Heart right ventricle (tissue), 16 donors: ENCODE measurements around the gene IL20RA. TPM values are rescaled to one million over a fixed set of nuclear protein-coding genes. Genes with fewer than 3 reads are reported as not detected.
A peak's percentile ranks its signal among the peaks of the same experiment; 100 is the strongest.
"Not testable (repeated sequence)": the region's sequence is repeated elsewhere in the genome, so short reads cannot be mapped to it uniquely, and the experiment has no call there.

Experiments used
- ATAC-seq, 8 donors: fragments of 200-7000 bp; cut with Tn5 transposase; one replicate each; pipeline ENCODE4 v1.9.1; 2020; ENCODE audit warnings: mild to moderate bottlenecking in 8 of 8, moderate library complexity in 8 of 8, moderate number of reproducible peaks in 1 of 8
- DNase-seq, 2 donors: peaks; one replicate each; pipeline ENCODE4 v3.0.0-alpha.2; 2020
- H3K27ac ChIP-seq, 10 donors: fragments of 200-600 bp; sonication (generic) in 2 of 10; one replicate each; pipeline versions ENCODE4 v1.5.0 to v1.8.0; 2020 to 2022; ENCODE audit warnings: mild to moderate bottlenecking in 3 of 10
- H3K27me3 ChIP-seq, 7 donors: fragments of 200-600 bp; one replicate each; pipeline ENCODE4 v1.8.0; 2021 to 2022; ENCODE audit warnings: mild to moderate bottlenecking in 2 of 7
- H3K36me3 ChIP-seq, 9 donors: fragments of 200-600 bp; sonication (generic) in 1 of 9; one replicate each; pipeline versions ENCODE4 v1.5.0 to v1.8.0; 2020 to 2022; ENCODE audit warnings: mild to moderate bottlenecking in 2 of 9
- H3K4me1 ChIP-seq, 9 donors: fragments of 200-600 bp; sonication (generic) in 1 of 9; one replicate each; pipeline versions ENCODE4 v1.5.0 to v1.8.0; 2020 to 2022; ENCODE audit warnings: mild to moderate bottlenecking in 4 of 9
- H3K4me3 ChIP-seq, 10 donors: fragments of 200-600 bp; sonication (generic) in 2 of 10; one replicate each; pipeline versions ENCODE4 v1.5.0 to v1.8.0; 2020 to 2022; ENCODE audit warnings: mild to moderate bottlenecking in 7 of 10, moderate library complexity in 2 of 10
- H3K9me3 ChIP-seq, 11 donors: fragments of 200-600 bp in 10 of 11; sonication (generic) in 2 of 11; one replicate each; pipeline versions ENCODE4 v1.5.0 to v1.8.0; 2013 to 2022; ENCODE audit warnings: mild to moderate bottlenecking in 2 of 11, control low read depth in 1 of 11, moderate library complexity in 1 of 11
- CTCF ChIP-seq, 9 donors: fragments of 200-600 bp; sonication (generic) in 2 of 9; IDR thresholded peaks; one replicate each; pipeline versions ENCODE4 v1.5.0 to v1.8.0; 2021 to 2022; ENCODE audit warnings: antibody characterized with exemption in 9 of 9, mild to moderate bottlenecking in 5 of 9, moderate library complexity in 1 of 9
- WGBS, 2 donors: extraction: QIAGEN DNeasy Blood & Tissue Kit; methylation state at CpG; one replicate each; pipeline ENCODE4 v1.1.7; 2013; ENCODE audit warnings: inconsistent platforms in 1 of 2; 5-methylcytosine and 5-hydroxymethylcytosine counted together
- intact Hi-C, 10 donors: fragments of 100-400 bp; cut with DNase I; formaldehyde crosslinking; loops; one replicate each; pipeline versions ENCODE4 v1.11.1 to v1.14.2; 2022
- polyA plus RNA-seq, 2 donors: library from polyadenylated mRNA; stranded (reverse); fragments of 200-250 nt; gene quantifications; one replicate each; pipeline ENCODE4 v1.2.3, GENCODE V29; 2013
- total RNA-seq, 10 donors: library from RNA; stranded (reverse); fragmentation: NEBNext Ultra II Directional in 3 of 10; extraction: Animal tissue kit (Norgen Biotek cat#: 25700) in 3 of 10; gene quantifications; one replicate each; pipeline versions ENCODE4 v1.2.1 to v1.2.4, GENCODE V29; 2021 to 2023
- donor health status: Arrhythmogenic right ventricular cardiomyopathy.
- donor health status: ischemic (EF 13 %, LVEDD 7.1; RV severe dilation, severe dysfunction).
- donor health status: healthy with polysubstance abuse.
- donor health status: DM: no; HTN: yes; CAD: no.
- donor health status: DM: no; HTN: no; CAD: no.
- donor health status: ischemic (EF 25% LVEDD 6.9; RV normal size, moderate dysfunction).
- donor health status: ischemic (EF 25% LVEDD 5.7; RV mildly dilated, moderate dysfunction).
- donor health status: healthy.
- donor health status: DM: yes; HTN: yes; CAD: no.
- donor health status: Ischemic cardiomyopathy.
- donor health status: ischemic (EF 35%, LVEDD 5.7; RV mildly dilated, moderate dysfunction).
- donor health status: nonischemic (EF 11% LVEDD 7.7; RV severe dilation, severe dysfunction).
- donor health status: DM: yes; HTN: yes; CAD: no.
- donor health status: PGD.
- donor health status: ischemic (EF 29% LVEDD 5.4; RV normal size, mild dysfunction).
- donor health status: nonischemic (EF 23%, LVEDD 6.1; RV moderate dilation, normal function).

Gene IL20RA
- total and polyA plus RNA-seq, 12 donors = 0.28 to 15.4 (median 2.1) TPM

- Histone ChIP-seq H3K36me3 (no peaks in the 10 kb centered on the region), H3K9me3 (no peaks in the 10 kb centered on the region), H3K4me3 (no peak overlapping the region), H3K27me3 (peaks cover 0 to 9% (median 0%) of the 10 kb centered on the region in 7 donors), H3K4me1 (no peaks in the 10 kb centered on the region), H3K27ac (no peak overlapping the region)
- 91 to 92% methylated on average over 3 of the region's 3 CpGs for WGBS, 2 donors
- no peak for TF ChIP-seq CTCF (IDR thresholded peaks at IDR 0.05)
- ATAC-seq (no peak), DNase-seq (no peak)
- intact Hi-C loops = no loop called here
Observed at GRCh38 chr6:136975089-136975715, 69.6 kb downstream of the IL20RA start.

DNA sequence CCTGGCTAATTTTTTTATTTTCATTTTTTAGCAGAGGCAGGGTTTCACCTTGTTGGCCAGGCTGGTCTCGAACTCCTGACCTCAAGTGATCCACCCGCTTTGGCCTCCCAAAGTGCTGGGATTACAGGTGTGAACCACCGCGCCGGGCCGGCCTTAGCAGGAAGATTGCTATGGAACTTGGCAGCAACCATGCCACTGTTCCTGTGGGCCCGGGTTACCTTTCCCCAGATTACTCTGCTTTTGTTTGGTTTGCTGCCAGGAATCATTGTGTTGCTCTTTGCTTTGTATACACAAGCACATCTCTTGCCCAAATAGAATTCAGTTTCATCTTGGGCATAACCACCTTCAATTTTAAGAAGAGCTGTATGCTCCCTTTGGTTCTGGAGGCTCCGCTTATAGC lies 71.0 kb downstream of the IL20RA start:
- peak overlapping the region in 1 of 10 donors; percentile 35 for H3K27ac ChIP-seq
- H3K4me3 ChIP-seq, DNase-seq, H3K27me3 ChIP-seq, H3K9me3 ChIP-seq, H3K36me3 ChIP-seq, ATAC-seq, H3K4me1 ChIP-seq, intact Hi-C loops: not testable (repeated sequence)
- WGBS, 2 donors = 76 to 79% methylated on average over 8 of the region's 8 CpGs

DNA sequence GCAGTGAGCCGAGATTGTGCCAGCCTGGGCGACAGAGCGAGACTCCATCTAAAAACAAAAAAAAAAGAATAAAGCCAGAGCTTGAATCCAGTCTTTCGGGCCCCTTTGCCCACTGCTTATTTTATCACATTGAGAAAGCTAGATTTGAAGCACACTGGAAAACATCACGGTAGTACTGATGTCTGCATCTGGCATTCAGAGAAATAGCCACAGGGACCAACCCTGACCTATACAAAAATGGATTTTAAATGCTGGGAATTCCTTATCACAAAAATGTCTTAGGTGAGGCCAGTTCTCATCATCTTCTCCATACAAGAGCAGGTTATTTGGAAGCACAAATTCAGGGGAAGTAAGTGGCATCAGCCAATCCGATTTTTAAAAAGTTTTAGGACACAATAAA lies 73.2 kb downstream of the IL20RA start:
- Histone ChIP-seq H3K4me3 (no peak overlapping the region), H3K27me3 (peaks cover 0 to 8% (median 0%) of the 10 kb centered on the region in 7 donors), H3K27ac (no peak overlapping the region), H3K36me3 (no peaks in the 10 kb centered on the region), H3K4me1 (peaks cover 0 to 13% (median 7%) of the 10 kb centered on the region in 9 donors), H3K9me3 (no peaks in the 10 kb centered on the region)
- TF ChIP-seq CTCF (IDR thresholded peaks at IDR 0.05) = no peak
- 92 to 93% methylated on average over 6 of the region's 6 CpGs for WGBS, 2 donors
- intact Hi-C loops = no loop called here
- no peak for DNase-seq
- no peak for ATAC-seq

DNA sequence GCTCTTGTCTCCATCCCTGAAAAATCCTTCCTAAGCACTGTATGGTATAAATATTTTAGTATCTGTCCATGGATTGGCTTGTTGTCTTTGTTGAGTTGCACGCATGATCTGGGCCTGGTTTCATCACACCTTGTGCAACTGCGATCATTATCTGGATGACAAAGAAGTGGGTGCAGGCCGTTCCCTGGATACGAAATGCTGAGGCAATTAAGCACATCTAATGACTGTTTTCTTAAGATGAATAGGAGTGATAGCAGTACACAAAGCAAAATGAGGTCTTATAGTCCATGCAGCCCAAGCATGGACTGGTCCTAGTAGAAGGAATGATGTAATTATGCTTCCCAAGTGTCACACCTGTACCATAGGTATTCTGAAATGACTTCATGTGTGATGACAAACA lies 74.8 kb downstream of the IL20RA start:
- peak overlapping the region in 7 of 10 donors; percentile 15 to 78 (median 68) for H3K27ac ChIP-seq
- H3K27me3 ChIP-seq = peaks cover 0 to 8% (median 0%) of the 10 kb centered on the region in 7 donors
- H3K4me3 ChIP-seq = no peak overlapping the region
- no peaks in the 10 kb centered on the region for H3K36me3 ChIP-seq
- peaks cover 0 to 13% (median 7%) of the 10 kb centered on the region in 9 donors for H3K4me1 ChIP-seq
- no peak for DNase-seq
- ATAC-seq = no peak
- intact Hi-C loops = loop anchor here in 6 of 10 donors (2.0 to 10.0 kb wide), 4 partner anchors 42 to 675 kb away; no protein-coding TSS in a partner anchor
- no peaks in the 10 kb centered on the region for H3K9me3 ChIP-seq
- 92 to 95% methylated on average over 4 of the region's 4 CpGs for WGBS, 2 donors
- no peak for TF ChIP-seq CTCF (IDR thresholded peaks at IDR 0.05)

GRCh38 chr6:136969433-136969832 lies 75.3 kb downstream of the IL20RA start:
- 54% methylated on average over 5 of the region's 5 CpGs for WGBS, 2 donors
- no peak overlapping the region for H3K4me3 ChIP-seq
- H3K4me1 ChIP-seq = peaks cover 0 to 13% (median 8%) of the 10 kb centered on the region in 9 donors
- no peaks in the 10 kb centered on the region for H3K9me3 ChIP-seq
- peak in 1 of 2 donors; percentile 13 for DNase-seq
- ATAC-seq = peak in 7 of 8 donors; percentile 31 to 74 (median 64)
- H3K27me3 ChIP-seq = peaks cover 0 to 8% (median 0%) of the 10 kb centered on the region in 7 donors
- peak overlapping the region in 8 of 10 donors; percentile 15 to 78 (median 63) for H3K27ac ChIP-seq
- TF ChIP-seq CTCF (IDR thresholded peaks at IDR 0.05) = no peak
- no peaks in the 10 kb centered on the region for H3K36me3 ChIP-seq
- intact Hi-C loops = loop anchor here in 6 of 10 donors (2.0 to 10.0 kb wide), 4 partner anchors 43 to 675 kb away; no protein-coding TSS in a partner anchor
